Muscle of arm (tissue), 12 donors: ENCODE measurements around the gene NR5A1. TPM values are rescaled to one million over a fixed set of nuclear protein-coding genes. Genes with fewer than 3 reads are reported as not detected.

ENCODE experiments used
- DNase-seq: peaks from one replicate; pipeline ENCODE4 v3.0.0-alpha.2; 2013
- polyA plus RNA-seq, 12 donors: library from polyadenylated mRNA; unstranded; fragments of 120-200 nt; gene quantifications; one replicate each; pipeline ENCODE4 v1.2.1, GENCODE V29; 2013; ENCODE audit not compliant: insufficient read length in 12 of 12

Gene NR5A1
- polyA plus RNA-seq, 12 donors: 0.10 TPM; not detected in 11

GRCh38 chr9:124482431-124483031, 24.7 kb downstream of the NR5A1 start:
- DNase-seq: no peak

GRCh38 chr9:124481115-124481514, 26.1 kb downstream of the NR5A1 start:
- DNase-seq: no peak

GRCh38 chr9:124480621-124480981, 26.6 kb downstream of the NR5A1 start:
- no peak for DNase-seq

GRCh38 chr9:124479947-124480620, 27.1 kb downstream of the NR5A1 start:
- DNase-seq: no peak

GRCh38 chr9:124479371-124479770, 27.8 kb downstream of the NR5A1 start:
- DNase-seq: no peak

- no peak for DNase-seq
These were observed 28.8 kb downstream of the NR5A1 start for GRCh38 chr9:124478354-124478753.

- no peak for DNase-seq
These were observed 29.4 kb downstream of the NR5A1 start for GRCh38 chr9:124477648-124478285.

GRCh38 chr9:124477211-124477647, 30.0 kb downstream of the NR5A1 start:
- DNase-seq: no peak

GRCh38 chr9:124475868-124476690, 31.1 kb downstream of the NR5A1 start:
- DNase-seq: no peak

- DNase-seq: no peak
These were observed 31.9 kb downstream of the NR5A1 start for GRCh38 chr9:124475158-124475867.

- DNase-seq: no peak
These were observed 33.0 kb downstream of the NR5A1 start for GRCh38 chr9:124474151-124474550.

GRCh38 chr9:124473310-124473709, 33.9 kb downstream of the NR5A1 start:
- no peak for DNase-seq

GRCh38 chr9:124472770-124473169, 34.4 kb downstream of the NR5A1 start:
- no peak for DNase-seq

- DNase-seq: no peak
These were observed 35.4 kb downstream of the NR5A1 start for GRCh38 chr9:124471761-124472160.

- no peak for DNase-seq
These were observed 36.5 kb downstream of the NR5A1 start for GRCh38 chr9:124470726-124471125.

- DNase-seq: no peak
These were observed 36.9 kb downstream of the NR5A1 start for GRCh38 chr9:124470306-124470705.

- no peak for DNase-seq
These were observed 38.0 kb downstream of the NR5A1 start for GRCh38 chr9:124469011-124469832.

GRCh38 chr9:124468061-124468740, 39.0 kb downstream of the NR5A1 start:
- DNase-seq: no peak

- DNase-seq: no peak
These were observed 39.7 kb downstream of the NR5A1 start for GRCh38 chr9:124467410-124468060.

GRCh38 chr9:124465736-124466135, 41.5 kb downstream of the NR5A1 start:
- no peak for DNase-seq
